Smooth muscle cell (in vitro differentiated cells): Measurements from ENCODE around the gene IL17B. TPM values are rescaled to one million over a fixed set of nuclear protein-coding genes. Genes with fewer than 3 reads are reported as not detected.

Source experiments
- DNase-seq: peaks from one replicate; lab custom pipeline; 2025; ENCODE audit not compliant: unreplicated experiment; lab: John Stamatoyannopoulos, UW
- H2AFZ ChIP-seq: fragments of 200-600 bp; sonication (generic); 2 replicates; pipeline ENCODE4 v1.6.0; 2016; ENCODE audit warnings: antibody characterized with exemption, low read depth, mild to moderate bottlenecking
- H3F3A ChIP-seq: fragments of 200-600 bp; sonication (generic); 2 replicates; pipeline ENCODE4 v1.6.0; 2017; ENCODE audit warnings: antibody characterized with exemption, low read depth
- H3K27ac ChIP-seq: fragments of 200-600 bp; sonication (generic); 2 replicates; pipeline ENCODE4 v1.5.1; 2016; ENCODE audit warnings: low read depth, mild to moderate bottlenecking
- H3K27me3 ChIP-seq: fragments of 200-600 bp; sonication (generic); 2 replicates; pipeline ENCODE4 v1.6.1; 2016; ENCODE audit warnings: low read depth, mild to moderate bottlenecking
- H3K36me3 ChIP-seq: fragments of 200-600 bp; sonication (generic); 2 replicates; pipeline ENCODE4 v1.5.1; 2016; ENCODE audit warnings: low read depth
- H3K4me1 ChIP-seq: fragments of 200-600 bp; sonication (generic); 2 replicates; pipeline ENCODE4 v1.5.1; 2016; ENCODE audit warnings: low read depth
- H3K4me2 ChIP-seq: fragments of 200-600 bp; sonication (generic); 2 replicates; pipeline ENCODE4 v1.6.0; 2016; ENCODE audit warnings: mild to moderate bottlenecking
- H3K4me3 ChIP-seq: fragments of 200-600 bp; sonication (generic); 2 replicates; pipeline ENCODE4 v1.5.1; 2016; ENCODE audit warnings: mild to moderate bottlenecking
- H3K79me2 ChIP-seq: fragments of 200-600 bp; sonication (generic); 2 replicates; pipeline ENCODE4 v1.6.0; 2016; ENCODE audit warnings: low read depth, mild to moderate bottlenecking
- H3K9ac ChIP-seq: fragments of 200-600 bp; sonication (generic); 2 replicates; pipeline ENCODE4 v1.6.0; 2016; ENCODE audit warnings: low read depth
- H3K9me3 ChIP-seq: fragments of 200-600 bp; sonication (generic); replicated peaks from 2 replicates; pipeline ENCODE4 v1.5.1; 2016; ENCODE audit warnings: low read depth
- H4K20me1 ChIP-seq: fragments of 200-600 bp; sonication (generic); 2 replicates; pipeline ENCODE4 v1.6.0; 2016; ENCODE audit warnings: low read depth
- CTCF ChIP-seq: fragments of 200-600 bp; sonication (generic); IDR thresholded peaks from 2 replicates; pipeline ENCODE4 v1.5.1; 2017; ENCODE audit warnings: borderline replicate concordance, mild to moderate bottlenecking, antibody characterized with exemption; ENCODE audit not compliant: insufficient read depth, poor library complexity, severe bottlenecking
- WGBS: methylation state at CpG from one replicate; pipeline ENCODE4 v1.1.7; 2016; ENCODE audit warnings: low lambda C conversion rate; 5-methylcytosine and 5-hydroxymethylcytosine counted together
- polyA plus RNA-seq: library from polyadenylated mRNA; unstranded; fragments of >200 nt; fragmentation: Nextera tagmentation; extraction: Ambion mirVana; gene quantifications from 2 replicates; pipeline ENCODE4 v1.2.1, GENCODE V29; 2016
- total RNA-seq: library from RNA; depleted of rRNA; stranded (reverse); fragments of >200 nt; gene quantifications from 2 replicates; pipeline ENCODE4 v1.2.3, GENCODE V29; 2014

Gene IL17B
- total and polyA plus RNA-seq, 2 experiments from 2014 or later, result 10.4 to 12.0 TPM

- Histone ChIP-seq H3K79me2 (peaks cover 62% of the 10 kb centered on the region), H3K4me3 (no peak overlapping the region), H3K36me3 (no peaks in the 10 kb centered on the region), H2AFZ (no peak overlapping the region), H3K4me2 (peak overlapping the region; percentile 2), H3K27ac (peak overlapping the region; percentile 95), H3F3A (peaks cover 71% of the 10 kb centered on the region), H4K20me1 (peaks cover 23% of the 10 kb centered on the region), H3K4me1 (peaks cover 33% of the 10 kb centered on the region), H3K9ac (no peak overlapping the region), H3K27me3 (no peaks in the 10 kb centered on the region), H3K9me3 (no peaks in the 10 kb centered on the region)
- no peak for TF ChIP-seq CTCF
- 82% methylated on average over 7 of the region's 7 CpGs for WGBS
- DNase-seq, result no peak
These were observed 42.2 kb upstream of the IL17B start for GRCh38 chr5:149421372-149421685.

GRCh38 chr5:149420545-149421371 lies 41.7 kb upstream of the IL17B start:
- H2AFZ ChIP-seq, result no peak overlapping the region
- H3K27me3 ChIP-seq, result no peaks in the 10 kb centered on the region
- DNase-seq, result no peak
- peaks cover 71% of the 10 kb centered on the region for H3F3A ChIP-seq
- 55% methylated on average over 18 of the region's 18 CpGs for WGBS
- TF ChIP-seq CTCF, result no peak
- peaks cover 63% of the 10 kb centered on the region for H3K79me2 ChIP-seq
- H3K36me3 ChIP-seq, result no peaks in the 10 kb centered on the region
- peak overlapping the region; percentile 2 for H3K4me2 ChIP-seq
- peaks cover 33% of the 10 kb centered on the region for H3K4me1 ChIP-seq
- peaks cover 23% of the 10 kb centered on the region for H4K20me1 ChIP-seq
- no peak overlapping the region for H3K4me3 ChIP-seq
- H3K27ac ChIP-seq, result peak overlapping the region; percentile 95
- H3K9ac ChIP-seq, result no peak overlapping the region
- no peaks in the 10 kb centered on the region for H3K9me3 ChIP-seq

GRCh38 chr5:149419859-149420544 lies 40.9 kb upstream of the IL17B start:
- no peak for DNase-seq

More at GRCh38 chr5:149419859-149420544, 40.9 kb upstream of the IL17B start:
- H4K20me1 ChIP-seq, result peaks cover 23% of the 10 kb centered on the region
- H3K27me3 ChIP-seq, result no peaks in the 10 kb centered on the region
- peak overlapping the region; percentile 95 for H3K27ac ChIP-seq
- no peak overlapping the region for H2AFZ ChIP-seq
- H3K9me3 ChIP-seq, result no peaks in the 10 kb centered on the region
- WGBS, result 70% methylated on average over 13 of the region's 13 CpGs
- H3K4me2 ChIP-seq, result peak overlapping the region; percentile 25
- H3K36me3 ChIP-seq, result no peaks in the 10 kb centered on the region
- H3K79me2 ChIP-seq, result peaks cover 66% of the 10 kb centered on the region
- TF ChIP-seq CTCF, result no peak
- peaks cover 33% of the 10 kb centered on the region for H3K4me1 ChIP-seq
- peaks cover 71% of the 10 kb centered on the region for H3F3A ChIP-seq
- H3K9ac ChIP-seq, result no peak overlapping the region
- no peak overlapping the region for H3K4me3 ChIP-seq
